Mucosa of descending colon (tissue), 3 donors: Measurements from ENCODE around the gene ST6GALNAC3. TPM values are rescaled to one million over a fixed set of nuclear protein-coding genes. Genes with fewer than 3 reads are reported as not detected.

Experiments used
- ATAC-seq: fragments of 200-7000 bp; cut with Tn5 transposase; one replicate; pipeline ENCODE4 v1.9.1; 2020; ENCODE audit warnings: mild to moderate bottlenecking, moderate library complexity
- DNase-seq, 3 donors: peaks; one replicate each; pipeline ENCODE4 v3.0.0-alpha.2; 2020
- H3K36me3 ChIP-seq: fragments of 200-600 bp; one replicate; pipeline ENCODE4 v1.8.0; 2021; ENCODE audit warnings: low read depth, mild to moderate bottlenecking
- H3K4me1 ChIP-seq: fragments of 200-600 bp; one replicate; pipeline ENCODE4 v1.8.0; 2021; ENCODE audit warnings: low read depth, mild to moderate bottlenecking
- H3K4me3 ChIP-seq: fragments of 200-600 bp; one replicate; pipeline ENCODE4 v1.8.0; 2021; ENCODE audit warnings: mild to moderate bottlenecking
- H3K9me3 ChIP-seq: fragments of 200-600 bp; one replicate; pipeline ENCODE4 v1.8.0; 2021; ENCODE audit warnings: mild to moderate bottlenecking
- intact Hi-C, 2 donors: fragments of 100-400 bp; cut with DNase I in 1 of 2; cut with micrococcal nuclease in 1 of 2; formaldehyde crosslinking; loops; one replicate each; pipeline versions ENCODE4 v1.11.0 to v1.11.1; 2022; cut with DNase I, micrococcal nuclease
- total RNA-seq, 3 donors: library from RNA; stranded (reverse); fragmentation: NEBNext Ultra II Directional in 2 of 3; extraction: Animal tissue kit (Norgen Biotek cat#: 25700) in 2 of 3; gene quantifications; one replicate each; pipeline versions ENCODE4 v1.2.1 to v1.2.4, GENCODE V29; 2021 to 2023
- TF ChIP-seq, protein P1 (sequence below): fragments of 200-600 bp; IDR thresholded peaks from one replicate; pipeline ENCODE4 v1.8.0; 2022; ENCODE audit warnings: antibody characterized with exemption, mild to moderate bottlenecking
- donor health status: DM: no; HTN: no; CAD: no; lungs with moderate emphysema.
- donor health status: DM: no; HTN: no; CAD: no.
- donor health status: DM: no; HTN: yes; CAD: no.

The ST6GALNAC3 gene
- total RNA-seq, 3 donors from 2014 or later, result 5.4 to 9.0 (median 6.7) TPM

DNA sequence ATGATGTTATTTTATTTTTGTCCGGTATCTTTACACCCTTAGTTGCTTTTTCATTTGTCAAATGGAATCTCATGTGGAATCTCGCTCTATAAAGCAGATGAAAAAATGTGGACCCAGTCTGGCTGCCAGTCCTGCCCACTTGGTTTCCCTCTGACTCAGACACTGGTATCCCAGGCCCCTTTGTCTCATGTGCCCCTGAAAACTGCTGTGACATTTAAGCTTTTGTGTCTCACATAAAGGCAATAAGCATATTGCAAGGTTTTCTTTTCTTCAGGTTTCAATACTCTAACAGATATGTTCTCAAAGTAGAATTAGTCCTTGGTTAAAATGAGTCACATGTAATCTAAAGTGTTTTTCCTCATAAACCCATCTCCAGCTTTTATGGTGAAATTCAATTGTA lies 183.3 kb downstream of the ST6GALNAC3 start:
- ATAC-seq (no peak), DNase-seq (no peak)
- H3K4me3 ChIP-seq, result no peak overlapping the region
- no peaks in the 10 kb centered on the region for H3K36me3 ChIP-seq
- H3K9me3 ChIP-seq, result no peaks in the 10 kb centered on the region
- TF ChIP-seq, protein P1, sequence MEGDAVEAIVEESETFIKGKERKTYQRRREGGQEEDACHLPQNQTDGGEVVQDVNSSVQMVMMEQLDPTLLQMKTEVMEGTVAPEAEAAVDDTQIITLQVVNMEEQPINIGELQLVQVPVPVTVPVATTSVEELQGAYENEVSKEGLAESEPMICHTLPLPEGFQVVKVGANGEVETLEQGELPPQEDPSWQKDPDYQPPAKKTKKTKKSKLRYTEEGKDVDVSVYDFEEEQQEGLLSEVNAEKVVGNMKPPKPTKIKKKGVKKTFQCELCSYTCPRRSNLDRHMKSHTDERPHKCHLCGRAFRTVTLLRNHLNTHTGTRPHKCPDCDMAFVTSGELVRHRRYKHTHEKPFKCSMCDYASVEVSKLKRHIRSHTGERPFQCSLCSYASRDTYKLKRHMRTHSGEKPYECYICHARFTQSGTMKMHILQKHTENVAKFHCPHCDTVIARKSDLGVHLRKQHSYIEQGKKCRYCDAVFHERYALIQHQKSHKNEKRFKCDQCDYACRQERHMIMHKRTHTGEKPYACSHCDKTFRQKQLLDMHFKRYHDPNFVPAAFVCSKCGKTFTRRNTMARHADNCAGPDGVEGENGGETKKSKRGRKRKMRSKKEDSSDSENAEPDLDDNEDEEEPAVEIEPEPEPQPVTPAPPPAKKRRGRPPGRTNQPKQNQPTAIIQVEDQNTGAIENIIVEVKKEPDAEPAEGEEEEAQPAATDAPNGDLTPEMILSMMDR, result no peak
- intact Hi-C loops, result no loop called here
- H3K4me1 ChIP-seq, result no peaks in the 10 kb centered on the region

DNA sequence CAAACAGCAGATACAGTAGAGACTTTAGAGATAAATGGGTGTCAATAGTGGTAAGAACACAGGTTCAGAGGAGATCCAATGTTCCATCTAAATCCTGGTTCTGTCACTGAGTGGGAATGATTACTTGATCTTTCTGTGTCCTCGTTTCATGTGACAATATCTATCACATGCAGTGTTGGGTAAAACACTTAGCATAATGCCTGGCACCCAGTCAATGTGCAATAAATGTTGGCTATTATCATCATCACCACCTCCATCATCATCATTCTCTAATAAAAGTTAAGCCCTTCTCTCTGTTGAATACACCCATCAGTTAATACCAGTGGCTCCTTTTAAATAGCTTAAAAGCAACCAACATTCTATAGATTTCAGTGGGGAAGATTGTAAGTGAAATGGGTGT lies 184.7 kb downstream of the ST6GALNAC3 start:
- TF ChIP-seq, protein P1, result no peak
- ATAC-seq (no peak), DNase-seq (no peak)
- no peaks in the 10 kb centered on the region for H3K36me3 ChIP-seq
- no peak overlapping the region for H3K4me3 ChIP-seq
- intact Hi-C loops, result no loop called here
- no peaks in the 10 kb centered on the region for H3K4me1 ChIP-seq
- H3K9me3 ChIP-seq, result no peaks in the 10 kb centered on the region

DNA sequence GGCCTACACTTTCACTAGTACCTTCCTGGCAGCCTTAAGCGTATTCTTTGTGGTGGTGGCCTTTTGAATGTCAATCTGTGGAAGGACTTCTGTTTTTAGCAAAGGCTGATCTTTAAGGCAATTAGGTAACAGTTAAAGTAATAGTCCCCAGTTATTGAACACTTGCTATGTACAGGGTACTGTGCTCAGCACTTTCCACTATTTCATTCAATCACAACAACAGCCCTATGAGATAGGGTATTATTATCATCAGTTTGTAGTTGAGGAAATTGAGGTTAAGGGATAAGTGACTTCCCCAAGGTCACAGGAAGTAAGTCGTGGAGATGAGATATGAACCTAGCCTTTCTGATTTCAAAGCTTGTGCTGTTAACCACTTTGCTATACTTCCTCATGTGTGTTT lies 185.7 kb downstream of the ST6GALNAC3 start:
- no peak for ATAC-seq
- TF ChIP-seq, protein P1, result no peak
- intact Hi-C loops, result no loop called here

DNA sequence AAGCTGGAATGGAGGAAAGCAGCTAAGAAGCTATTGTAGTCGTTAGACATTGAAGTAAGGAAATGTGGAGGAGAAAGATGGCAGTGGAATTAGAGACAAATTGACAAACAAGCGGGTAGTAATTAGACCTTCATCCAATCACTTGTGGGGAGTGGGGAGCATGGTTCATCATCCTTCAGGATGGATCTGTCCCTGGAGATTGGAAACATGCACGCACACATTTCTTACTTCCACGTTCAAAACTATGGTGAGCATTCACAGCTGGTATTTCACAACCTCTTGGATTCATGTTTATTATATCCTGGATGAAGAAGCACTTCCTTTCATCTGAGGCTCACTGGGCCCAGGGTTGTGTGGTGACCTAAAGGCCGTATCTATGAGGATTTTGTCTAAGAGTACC lies 188.1 kb downstream of the ST6GALNAC3 start:
- Histone ChIP-seq H3K4me1 (no peaks in the 10 kb centered on the region), H3K9me3 (no peaks in the 10 kb centered on the region), H3K36me3 (no peaks in the 10 kb centered on the region), H3K4me3 (no peak overlapping the region)
- TF ChIP-seq, protein P1, result no peak
- ATAC-seq, result no peak
- intact Hi-C loops, result no loop called here
- no peak for DNase-seq

More for the DNA sequence above, 185.7 kb downstream of the ST6GALNAC3 start:
- Histone ChIP-seq H3K4me1 (no peaks in the 10 kb centered on the region), H3K9me3 (no peaks in the 10 kb centered on the region), H3K36me3 (no peaks in the 10 kb centered on the region), H3K4me3 (no peak overlapping the region)
- no peak for DNase-seq

DNA sequence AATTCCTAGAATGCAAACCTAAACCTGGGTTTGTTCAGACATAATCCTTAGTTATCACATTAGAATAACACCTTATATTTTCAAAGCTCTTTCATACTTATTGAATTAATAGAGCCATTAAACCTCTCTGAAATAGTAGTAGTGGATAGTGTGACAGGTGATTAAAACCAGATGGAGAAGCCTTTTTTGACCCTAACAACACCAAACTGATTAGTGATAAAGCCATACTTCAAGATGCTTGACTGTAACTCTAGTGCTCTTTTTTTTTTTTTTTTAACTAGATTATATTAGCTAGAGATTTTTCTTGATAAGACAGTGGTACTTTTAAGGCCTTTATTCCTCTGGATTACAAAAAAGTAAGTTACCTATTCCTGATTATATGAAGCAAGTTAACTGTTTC lies 190.1 kb downstream of the ST6GALNAC3 start:
- Histone ChIP-seq H3K9me3 (no peaks in the 10 kb centered on the region), H3K4me3 (no peak overlapping the region), H3K4me1 (no peaks in the 10 kb centered on the region), H3K36me3 (no peaks in the 10 kb centered on the region)
- no peak for ATAC-seq
- intact Hi-C loops, result no loop called here
- TF ChIP-seq, protein P1, result no peak
- DNase-seq, result no peak

DNA sequence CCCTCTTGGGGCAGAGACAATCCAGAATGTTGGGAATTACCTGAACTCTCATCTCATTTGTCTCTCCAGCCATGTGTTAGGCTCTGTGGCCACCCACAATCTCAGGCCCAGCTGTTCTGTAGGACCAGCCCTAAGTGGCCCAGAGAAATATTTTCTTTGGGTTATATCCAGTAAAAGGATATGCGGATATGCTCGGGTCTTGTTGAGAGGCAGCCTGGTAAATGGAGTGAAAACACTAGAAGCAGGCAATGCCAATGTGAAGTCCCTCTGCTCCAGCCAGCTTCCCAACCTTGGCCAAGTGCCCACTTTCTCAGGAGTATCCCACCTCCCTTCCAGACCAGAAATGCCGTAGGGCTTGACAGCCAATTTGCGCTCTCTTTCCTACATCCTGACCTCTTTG lies 192.2 kb downstream of the ST6GALNAC3 start:
- H3K36me3 ChIP-seq, result no peaks in the 10 kb centered on the region
- TF ChIP-seq, protein P1, result no peak
- intact Hi-C loops, result no loop called here
- no peak for DNase-seq
- H3K4me1 ChIP-seq, result no peaks in the 10 kb centered on the region
- no peak for ATAC-seq
- H3K4me3 ChIP-seq, result no peak overlapping the region
- no peaks in the 10 kb centered on the region for H3K9me3 ChIP-seq
